Stimulated activated CD8-positive, alpha-beta memory T cell treated with anti-CD3 and anti-CD28 coated beads, Interleukin-7, amount 100 ng/mL, for 48 hours (primary cell): ENCODE results near the gene GRAMD2B.
"Not testable (repeated sequence)": the region's sequence is repeated elsewhere in the genome, so short reads cannot be mapped to it uniquely, and the experiment has no call there.

Experiments used
- DNase-seq, 2 donors: peaks; one replicate each; pipeline ENCODE4 v3.0.0-alpha.2; 2020; ENCODE audit warnings: low read depth in 1 of 2; ENCODE audit errors: extremely low read depth in 1 of 2

Gene GRAMD2B

GRCh38 chr5:126509339-126509738 lies 86.1 kb downstream of the GRAMD2B start:
- DNase-seq: no peak

DNA sequence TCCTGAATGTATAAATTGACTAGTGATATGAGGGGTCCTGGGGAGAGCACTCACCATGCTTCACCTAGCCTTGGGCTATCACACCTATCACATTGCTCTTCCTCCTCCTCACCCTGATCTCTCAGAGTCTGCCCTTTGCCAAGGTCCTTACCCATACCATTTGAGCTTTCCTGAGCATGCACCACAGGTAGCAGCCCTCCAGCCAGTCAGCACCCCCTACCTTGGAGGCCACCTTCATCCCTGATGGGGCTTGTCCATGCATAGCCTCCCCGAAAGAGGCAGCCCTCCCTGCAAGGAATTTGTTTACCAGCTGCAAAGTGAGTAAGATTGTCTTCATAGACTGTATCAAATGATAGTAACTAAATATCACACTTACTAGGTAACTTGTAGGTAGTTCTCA lies 88.8 kb downstream of the GRAMD2B start:
- no peak for DNase-seq

DNA sequence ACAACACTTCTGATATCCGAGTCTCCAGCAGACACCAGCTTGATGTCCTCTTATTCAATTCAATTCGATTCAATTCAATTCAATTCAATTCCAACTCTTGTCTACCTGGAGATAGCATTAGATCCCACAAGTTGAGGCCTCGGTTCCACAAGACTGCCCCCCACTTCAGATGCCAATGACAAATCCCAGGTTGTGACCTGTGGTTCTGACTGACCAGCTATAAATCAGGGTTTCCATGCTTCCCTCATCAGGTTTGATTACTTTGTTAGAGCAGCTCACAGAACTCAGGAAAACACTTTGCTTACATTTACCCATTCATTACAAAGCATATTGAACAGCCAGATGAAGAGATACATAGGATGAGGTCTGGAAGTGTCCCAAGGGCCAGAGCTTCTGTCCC lies 89.2 kb downstream of the GRAMD2B start:
- DNase-seq: no peak

DNA sequence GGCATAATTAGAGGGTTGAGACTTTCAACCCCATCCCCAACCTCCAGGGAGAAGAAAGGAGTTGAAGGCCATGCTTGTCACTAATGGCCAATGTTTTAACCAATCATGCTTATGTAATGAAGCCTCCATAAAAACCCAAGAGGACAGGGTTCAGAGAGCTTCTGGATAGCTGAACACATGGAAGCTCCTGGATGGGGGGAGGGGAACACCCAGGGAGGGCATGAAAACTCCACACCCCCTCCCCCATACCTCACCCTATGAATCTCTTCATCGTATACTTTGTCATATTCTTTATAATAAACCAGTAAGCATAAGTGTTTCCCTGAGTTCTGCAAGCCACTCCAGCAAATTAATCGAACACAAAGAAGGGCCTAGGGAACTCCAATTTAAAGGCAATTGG lies 90.1 kb downstream of the GRAMD2B start:
- DNase-seq: no peak

GRCh38 chr5:126513703-126514102 lies 90.5 kb downstream of the GRAMD2B start:
- DNase-seq: no peak

DNA sequence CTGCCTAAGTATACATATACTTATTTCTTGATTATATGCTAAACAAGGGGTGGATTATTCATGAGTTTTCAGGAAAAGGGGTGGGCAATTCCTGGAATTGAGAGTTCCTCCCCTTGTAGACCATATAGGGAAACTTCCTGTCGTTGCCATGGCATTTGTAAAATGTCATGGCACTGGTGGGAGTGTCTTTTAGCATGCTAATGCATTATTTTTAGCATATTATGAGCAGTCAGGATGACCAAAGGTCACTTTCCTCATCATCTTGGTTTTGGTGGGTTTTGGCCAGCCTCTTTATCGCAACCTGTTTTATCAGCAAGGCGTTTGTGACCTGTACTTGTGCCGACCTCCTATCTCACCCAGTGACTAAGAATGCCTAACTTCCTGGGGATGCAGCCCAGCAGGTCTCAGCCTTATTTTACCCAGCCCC lies 90.9 kb downstream of the GRAMD2B start:
- DNase-seq: no peak

DNA sequence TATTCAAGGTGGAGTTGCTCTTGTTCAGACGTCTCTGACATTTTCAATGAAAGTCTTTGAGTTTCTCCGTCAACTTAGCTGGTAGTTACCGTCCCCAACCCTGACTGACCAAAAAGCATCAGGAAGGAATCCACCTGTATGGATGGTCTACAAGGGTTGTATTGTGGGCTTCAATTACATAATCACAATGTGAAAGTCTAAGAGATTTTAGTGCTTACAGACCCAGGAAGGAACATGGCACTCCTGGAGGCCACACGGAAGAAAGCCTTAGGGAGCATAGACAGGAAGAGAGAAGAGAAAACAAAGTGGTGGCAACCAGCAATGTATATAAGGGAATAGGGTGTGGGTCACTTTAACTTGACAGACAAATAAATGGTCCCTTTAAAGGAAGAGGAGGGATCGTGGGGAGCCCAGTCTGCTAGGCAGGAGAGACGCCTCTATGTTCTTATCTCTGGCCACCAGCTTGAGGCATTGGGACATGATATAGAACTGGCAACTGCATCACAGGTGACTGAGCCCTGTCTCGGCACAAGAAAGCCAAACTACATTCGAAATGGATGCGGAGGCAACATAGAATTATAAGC lies 91.4 kb downstream of the GRAMD2B start:
- DNase-seq: no peak

GRCh38 chr5:126515337-126515736 lies 92.1 kb downstream of the GRAMD2B start:
- DNase-seq: no peak

DNA sequence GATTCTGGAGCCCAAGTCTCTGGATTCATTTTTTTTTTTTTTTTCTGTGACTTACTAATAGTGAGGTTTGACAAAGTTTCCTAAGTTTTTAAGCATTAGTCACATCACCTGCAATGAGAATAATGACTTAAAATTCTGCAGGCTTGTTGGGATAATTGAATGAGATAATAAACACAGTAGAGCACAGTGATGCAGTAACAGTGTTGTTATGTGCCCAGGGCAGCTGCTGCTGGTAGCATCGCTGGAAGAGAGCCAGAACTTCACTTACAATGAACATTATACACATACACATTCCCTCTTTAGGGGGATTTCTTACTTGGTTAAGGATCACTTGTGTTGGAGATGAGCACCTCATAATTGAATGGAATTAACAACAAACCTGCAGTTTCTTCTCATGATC lies 92.9 kb downstream of the GRAMD2B start:
- no peak for DNase-seq

DNA sequence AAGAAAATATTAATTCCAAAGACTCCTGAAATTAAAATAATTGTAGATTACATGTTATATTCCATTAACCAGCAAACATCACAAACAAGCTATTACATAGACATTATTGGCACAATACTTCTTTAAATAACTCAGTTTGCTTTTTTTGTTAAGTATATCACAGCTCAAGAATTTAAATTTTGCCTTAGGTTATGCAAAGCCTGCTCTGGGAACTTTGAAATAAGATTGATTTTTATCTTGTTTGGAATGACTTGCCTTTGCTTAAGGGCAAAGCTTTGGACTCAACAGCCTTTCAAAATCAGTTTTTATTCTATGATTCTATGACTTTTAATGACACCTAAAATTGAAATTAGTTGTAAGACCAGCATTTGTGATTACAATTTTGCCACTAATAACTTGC lies 93.6 kb downstream of the GRAMD2B start:
- DNase-seq: no peak

DNA sequence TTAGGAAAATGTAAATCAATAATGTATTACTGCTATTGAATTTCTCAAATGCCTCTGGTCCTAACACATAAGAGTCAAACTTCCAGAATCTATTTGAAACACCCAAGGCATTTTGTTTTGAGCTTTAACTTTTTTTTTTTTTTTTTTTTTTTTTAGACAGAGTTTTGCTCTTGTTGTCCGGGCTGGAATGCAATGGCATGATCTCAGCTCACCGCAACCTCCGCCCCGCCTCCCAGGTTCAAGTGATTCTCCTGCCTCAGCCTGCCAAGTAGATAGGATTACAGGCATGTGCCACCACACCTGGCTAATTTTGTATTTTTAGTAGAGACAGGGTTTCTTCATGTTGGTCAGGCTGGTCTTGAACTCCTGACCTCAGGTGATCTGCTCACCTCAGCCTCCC lies 96.0 kb downstream of the GRAMD2B start:
- DNase-seq: not testable (repeated sequence)

DNA sequence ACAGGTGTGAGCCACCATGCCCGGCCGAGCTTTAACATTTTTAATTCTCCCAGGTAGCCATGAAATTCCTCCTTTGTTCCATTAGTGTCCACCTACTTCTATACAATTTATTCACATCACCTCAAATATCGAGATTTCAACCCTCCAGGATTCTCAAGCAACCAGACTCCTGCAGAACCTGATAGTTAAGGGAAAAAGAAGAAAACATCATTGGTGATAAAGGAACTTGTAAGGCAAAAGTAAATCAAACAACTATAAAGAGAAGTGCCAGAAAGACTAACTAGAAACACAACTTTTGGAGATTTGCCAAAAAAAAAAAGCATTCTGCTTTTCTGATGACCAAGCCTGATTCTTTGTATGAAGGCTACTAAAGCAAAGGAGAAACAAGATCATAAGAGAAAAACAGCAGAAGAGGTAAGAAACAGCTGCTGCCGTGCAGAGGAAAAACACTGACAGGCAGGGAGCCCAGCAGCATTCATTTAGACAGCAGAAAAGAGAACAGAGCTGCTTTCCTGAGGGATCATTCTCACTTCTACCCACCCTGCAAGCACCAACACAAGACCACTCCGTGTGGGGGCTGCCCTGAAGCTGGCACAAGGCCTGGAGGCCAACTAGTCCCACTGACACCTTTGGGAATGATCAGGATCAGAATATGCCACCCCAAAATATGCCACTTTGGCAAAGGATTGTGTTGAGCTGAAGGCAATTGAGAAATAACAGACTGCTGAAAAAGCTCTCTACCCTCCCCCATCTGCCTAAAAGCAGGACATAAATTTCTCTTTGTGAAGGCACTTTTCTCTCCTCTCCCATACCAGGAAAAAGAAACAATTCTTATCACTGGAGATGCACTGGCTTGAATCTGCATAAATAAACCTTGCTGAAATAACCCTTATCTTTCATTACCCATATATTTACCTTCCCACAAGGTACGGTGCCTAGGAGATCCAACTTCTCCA lies 96.7 kb downstream of the GRAMD2B start:
- DNase-seq: no peak

DNA sequence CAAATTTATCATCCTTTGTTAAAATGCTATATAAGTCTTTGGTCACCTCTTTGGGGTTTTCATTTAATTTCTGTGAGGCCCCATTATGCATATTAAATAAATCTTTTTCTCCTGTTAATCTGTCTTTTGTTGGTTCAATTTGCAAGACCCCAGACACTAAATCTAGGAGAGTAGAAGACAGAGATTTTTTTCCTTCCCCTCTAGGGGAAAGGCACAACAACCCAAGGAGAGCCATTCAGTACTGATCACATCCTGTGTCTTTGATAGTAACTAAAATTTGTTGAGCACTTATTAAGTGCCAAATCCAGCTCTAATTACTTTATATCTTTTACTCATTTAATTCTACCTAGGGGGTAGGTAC lies 97.4 kb downstream of the GRAMD2B start:
- no peak for DNase-seq

GRCh38 chr5:126521130-126521529 lies 97.9 kb downstream of the GRAMD2B start:
- DNase-seq: no peak

DNA sequence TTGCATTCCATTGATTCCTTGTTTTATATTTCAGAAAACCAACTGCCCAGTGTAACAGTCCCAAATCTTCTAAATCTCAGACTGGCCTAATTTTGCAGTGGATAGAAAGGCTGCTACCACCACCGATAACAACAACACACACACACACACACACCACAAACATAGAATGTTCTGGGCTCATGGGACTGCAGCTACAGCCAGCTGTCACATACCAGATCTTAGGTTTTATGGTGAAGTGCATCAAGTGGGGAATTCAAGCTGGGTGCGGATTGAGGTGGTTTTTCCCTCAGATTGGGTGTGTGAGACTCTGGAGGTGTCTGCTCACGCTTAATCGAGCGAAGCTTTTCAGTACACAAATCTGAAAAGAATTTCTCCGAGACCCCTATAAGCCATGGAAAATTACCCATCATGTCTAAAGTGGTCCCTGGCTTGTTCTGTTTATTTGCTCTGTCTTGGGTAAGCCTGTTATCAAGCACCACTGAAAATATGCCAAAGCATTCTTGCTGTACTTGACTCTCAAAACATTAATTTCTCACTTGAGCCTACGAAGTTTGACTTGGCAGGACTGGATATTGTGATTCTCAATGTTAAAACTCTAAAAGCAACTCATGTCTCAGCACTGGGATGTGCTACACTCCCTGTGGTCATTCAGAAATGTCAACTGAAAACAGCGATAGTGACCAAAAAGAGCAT lies 100.8 kb downstream of the GRAMD2B start:
- no peak for DNase-seq

GRCh38 chr5:126525630-126526245 lies 102.5 kb downstream of the GRAMD2B start:
- no peak for DNase-seq

DNA sequence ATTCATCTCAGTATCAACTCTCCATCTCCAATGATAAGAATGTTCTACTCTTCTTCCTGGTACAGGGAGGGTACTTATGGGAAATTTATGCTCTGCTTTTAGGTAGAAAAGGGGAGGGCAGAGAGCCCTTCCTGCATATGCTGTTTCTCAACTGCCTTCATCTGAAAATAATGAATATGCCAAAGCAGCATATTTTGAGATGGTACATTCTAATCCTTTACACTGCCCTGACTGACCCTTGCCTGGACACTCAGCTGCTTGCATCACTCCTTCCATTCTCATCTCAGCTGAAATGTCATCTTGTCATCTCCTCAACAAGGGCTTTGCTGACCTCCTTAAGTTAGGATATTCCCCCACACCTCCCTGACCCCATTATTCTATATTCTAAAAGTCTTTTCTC lies 103.3 kb downstream of the GRAMD2B start:
- DNase-seq: no peak

DNA sequence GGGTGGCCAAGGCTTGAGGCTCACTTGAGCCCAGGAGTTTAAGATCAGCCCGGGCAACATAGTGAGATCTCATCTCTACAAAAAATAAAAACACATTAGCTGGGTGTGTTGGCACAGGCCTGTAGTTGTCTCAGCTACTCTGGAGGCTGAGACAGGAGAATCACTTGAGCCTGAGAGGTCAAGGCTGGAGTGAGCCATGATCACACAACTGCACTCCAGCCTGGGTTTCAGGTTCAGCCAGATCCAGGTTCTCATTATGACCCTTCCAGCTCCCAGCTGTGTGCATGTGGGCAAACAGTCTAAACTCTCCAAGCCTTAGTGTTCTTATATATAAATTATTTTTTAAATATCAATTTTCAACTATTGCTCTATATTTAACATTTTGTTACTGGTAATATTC lies 103.9 kb downstream of the GRAMD2B start:
- DNase-seq: no peak

- no peak for DNase-seq
Observed at GRCh38 chr5:126527892-126528291, 104.7 kb downstream of the GRAMD2B start.

GRCh38 chr5:126531543-126532120 lies 108.4 kb downstream of the GRAMD2B start:
- no peak for DNase-seq

- DNase-seq: no peak
Observed at GRCh38 chr5:126534553-126534952, 111.3 kb downstream of the GRAMD2B start.
